Pons (tissue), 1 donor: ENCODE data around the gene SATB1.

ENCODE experiments used
- DNase-seq: peaks from one replicate; pipeline ENCODE4 v3.0.0-alpha.2; 2016; ENCODE audit warnings: low spot score

The SATB1 gene

DNA sequence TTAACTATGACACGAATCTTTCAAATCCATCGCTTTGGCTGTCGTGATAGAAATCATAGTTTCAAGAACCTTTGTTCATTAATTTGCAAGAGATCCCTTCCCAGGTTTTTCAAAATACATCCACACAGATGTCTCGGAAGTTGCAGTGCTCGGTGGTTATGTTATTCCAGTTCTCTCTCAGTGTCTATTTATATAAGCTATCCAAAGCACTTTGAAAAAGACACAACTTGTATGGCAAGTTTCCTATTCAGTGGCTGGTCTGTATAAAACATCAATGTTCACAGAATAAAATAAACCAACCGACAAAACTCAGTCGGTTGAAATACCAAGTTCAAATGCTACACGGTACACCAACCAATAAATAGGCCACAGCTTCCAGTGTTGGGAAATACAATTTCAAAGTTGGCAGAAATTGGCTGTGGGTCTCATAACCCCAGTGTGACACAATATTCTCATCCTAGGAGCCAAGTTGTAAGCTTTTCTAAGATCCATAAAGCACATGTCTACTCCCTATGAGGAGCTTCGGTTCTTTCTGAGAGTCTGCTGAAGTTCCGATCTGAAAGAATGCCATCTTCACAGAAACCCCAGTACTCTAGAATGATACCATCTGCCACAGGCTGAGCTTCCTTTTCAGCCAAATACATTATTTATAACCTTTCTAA, 23.7 kb downstream of the SATB1 start:
- DNase-seq: no peak

DNA sequence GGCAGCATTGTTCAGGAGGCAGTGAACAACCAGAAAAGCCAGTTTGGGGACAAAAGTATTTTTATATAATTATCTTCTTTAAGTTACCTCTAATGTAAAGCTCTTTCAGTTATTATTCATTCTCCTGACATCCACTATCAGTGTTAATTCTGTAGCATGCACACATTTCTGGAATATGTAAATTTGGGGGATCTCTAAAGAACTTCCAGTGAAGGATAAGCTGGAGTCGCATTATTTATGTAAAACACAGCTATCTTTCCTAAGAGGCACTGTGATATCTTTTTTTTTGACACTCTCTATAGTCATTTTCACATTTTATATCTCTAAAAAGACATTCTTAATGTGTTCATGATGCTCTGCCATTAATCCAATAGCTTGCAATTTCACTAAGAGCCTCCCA, 26.7 kb downstream of the SATB1 start:
- no peak for DNase-seq

DNA sequence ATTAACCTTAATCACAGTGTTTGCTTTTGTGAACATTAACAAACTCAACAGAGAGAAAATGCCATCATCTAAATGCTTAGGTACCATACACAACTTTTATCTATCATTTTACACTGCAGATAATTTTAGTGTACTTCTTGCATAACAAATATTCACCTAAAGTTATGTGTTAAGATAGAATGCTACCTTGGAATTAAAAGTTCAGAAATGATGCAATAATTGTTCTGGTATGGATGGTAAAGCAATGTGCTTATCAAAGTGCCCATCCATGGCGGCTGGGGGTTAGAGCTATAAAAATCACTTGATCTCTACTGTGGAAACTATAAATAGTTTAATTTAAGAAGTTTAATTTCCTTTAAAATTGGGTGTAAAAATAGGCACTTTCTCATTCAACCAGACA, 28.7 kb downstream of the SATB1 start:
- no peak for DNase-seq

DNA sequence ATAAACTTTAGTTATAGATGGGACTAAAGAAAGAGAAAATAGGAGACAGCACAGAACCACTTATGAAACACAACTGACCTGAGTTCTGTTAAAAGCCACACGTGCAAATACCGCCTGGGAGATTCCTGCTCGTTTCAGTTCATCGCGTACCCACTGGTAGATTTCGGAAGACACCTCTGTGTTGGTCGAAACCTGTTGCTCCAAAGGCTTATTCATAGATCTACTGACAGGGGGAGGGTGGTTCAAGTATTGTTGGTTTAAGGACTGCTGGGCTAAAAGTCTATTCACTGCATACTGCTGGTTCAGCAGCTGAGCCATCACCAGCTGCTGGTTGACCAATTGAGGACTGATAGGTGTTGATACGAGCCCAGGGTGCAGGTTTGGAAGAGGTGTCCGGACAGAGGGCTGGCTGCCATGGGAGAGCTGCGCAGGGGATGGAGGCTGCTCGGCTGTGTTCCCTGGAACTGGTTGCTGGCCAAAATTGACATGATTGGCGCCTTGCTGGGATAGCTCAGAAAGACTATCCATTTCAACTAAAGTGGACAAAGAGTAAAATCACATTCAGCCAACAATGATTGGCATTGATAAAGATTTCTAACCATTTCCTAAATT, 30.6 kb downstream of the SATB1 start:
- no peak for DNase-seq

DNA sequence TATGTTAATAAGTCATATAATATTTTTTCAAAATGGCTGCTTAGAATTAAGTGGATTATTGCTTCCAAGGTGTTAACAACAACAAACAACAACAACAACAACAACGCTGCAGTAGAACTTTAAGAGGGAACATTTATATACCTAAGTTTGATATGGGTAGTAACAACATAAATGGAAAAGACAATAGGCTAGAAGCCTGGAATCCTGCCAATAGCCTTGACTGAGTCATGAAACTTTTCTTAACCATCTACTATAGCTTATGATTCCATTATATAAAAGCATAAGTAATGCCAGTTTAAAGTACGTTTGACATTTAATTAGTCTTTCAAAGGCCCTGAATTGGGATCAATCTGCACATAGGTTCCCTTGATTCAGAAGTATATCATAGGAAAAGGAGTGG, 31.2 kb downstream of the SATB1 start:
- no peak for DNase-seq

DNA sequence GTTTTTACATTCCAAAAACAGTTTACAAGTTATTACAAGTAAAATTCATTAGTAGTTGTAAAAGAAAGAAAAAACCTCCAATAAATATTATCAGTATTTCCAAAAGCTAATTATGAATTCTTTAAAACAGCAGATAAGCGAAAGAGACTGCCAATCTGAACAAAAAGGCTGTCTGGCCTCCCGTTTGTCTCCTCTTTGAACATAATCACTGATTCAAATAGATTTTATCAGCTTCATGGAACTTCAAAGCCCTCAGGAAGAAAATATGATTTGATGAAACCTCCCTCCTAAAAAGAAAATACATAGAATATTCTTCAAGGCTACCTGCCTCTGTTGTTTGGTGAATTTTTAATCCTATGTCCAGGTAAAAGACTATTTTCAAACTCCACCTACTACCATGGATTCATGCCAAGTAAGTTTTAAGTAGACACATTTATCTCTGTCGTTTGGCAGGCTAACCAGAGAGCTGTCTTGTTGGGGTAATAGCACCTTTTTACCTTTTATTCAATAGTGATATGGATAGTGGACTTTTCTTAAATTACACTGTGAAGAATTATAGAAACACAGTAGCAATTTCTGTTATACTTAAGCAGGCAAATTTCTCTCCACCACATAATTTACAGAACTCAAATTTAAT, 35.0 kb downstream of the SATB1 start:
- DNase-seq: no peak

DNA sequence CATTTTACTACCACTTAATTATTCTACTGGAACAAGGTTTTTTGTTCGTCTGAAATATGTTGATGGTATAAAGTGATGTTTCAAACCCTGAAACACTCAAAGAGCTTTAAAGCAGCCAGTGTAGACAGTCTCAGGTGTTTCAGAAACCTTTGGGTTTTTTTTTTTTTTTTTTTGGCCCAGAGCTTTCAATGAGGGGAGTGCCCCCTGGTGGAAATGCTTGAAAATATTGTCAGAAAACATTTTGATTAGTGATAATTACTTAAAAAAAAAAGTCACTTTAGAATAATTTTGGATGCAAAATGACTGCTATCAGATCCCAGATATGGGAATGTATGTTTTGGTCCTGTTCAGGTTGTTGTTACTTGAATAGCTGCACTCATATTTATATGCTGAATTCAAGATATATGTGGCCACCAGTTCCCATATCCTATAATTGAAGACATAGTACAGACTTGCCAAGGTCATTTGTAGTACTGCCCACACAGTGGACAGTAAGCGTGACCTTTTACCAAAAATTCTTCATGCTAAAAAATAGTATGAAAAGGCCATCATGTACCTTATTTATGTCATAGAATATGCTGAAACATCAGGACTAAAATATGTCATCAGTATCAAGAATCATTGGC, 35.9 kb downstream of the SATB1 start:
- DNase-seq: peak; percentile 29

DNA sequence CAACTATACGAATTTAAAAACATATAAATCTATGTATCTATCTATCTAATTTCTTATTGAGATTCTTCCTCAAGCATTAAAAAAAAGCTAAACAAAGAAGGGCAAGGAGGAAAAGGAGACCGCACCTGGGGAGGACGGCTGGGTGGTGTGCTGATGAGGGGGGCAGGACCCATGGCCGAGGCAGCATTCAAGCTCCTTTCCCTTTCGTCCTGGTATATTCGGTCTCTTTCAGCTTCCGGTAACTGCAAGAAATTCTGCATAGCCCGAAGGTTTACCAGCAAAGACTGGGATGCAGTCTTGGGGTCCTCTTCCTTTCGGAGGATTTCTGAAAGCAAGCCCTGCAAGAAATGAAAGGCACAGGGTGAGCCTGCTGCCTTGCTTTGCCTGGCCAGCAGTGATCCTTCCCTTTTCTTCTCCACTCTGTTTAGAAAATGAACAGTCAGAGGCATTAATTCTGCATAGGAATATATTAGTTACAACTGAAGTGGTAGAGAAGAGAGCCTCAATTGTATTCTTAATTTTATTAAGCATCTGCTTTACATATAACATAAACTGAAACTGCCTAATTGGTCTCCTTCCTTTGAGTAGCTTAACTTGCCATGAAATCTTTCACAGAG, 38.8 kb downstream of the SATB1 start:
- DNase-seq: no peak

DNA sequence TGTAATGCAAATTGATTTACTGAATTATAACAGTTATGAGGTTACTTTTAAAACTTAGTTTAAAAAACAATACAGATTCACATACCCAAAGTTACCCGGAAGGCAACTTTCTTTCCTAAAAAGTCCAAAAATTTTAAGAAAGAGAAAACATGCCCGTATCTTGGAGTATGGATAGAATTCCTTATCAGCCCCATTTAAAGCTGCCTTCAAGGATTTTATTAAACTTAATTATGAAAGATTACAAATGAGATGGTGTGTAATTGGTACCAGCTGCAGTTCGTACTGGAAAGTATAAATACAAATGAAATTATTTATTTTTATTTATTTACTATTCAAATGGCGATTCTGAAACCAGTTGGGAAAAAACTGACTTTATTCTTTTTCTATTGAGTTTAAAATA, 39.4 kb downstream of the SATB1 start:
- DNase-seq: no peak

DNA sequence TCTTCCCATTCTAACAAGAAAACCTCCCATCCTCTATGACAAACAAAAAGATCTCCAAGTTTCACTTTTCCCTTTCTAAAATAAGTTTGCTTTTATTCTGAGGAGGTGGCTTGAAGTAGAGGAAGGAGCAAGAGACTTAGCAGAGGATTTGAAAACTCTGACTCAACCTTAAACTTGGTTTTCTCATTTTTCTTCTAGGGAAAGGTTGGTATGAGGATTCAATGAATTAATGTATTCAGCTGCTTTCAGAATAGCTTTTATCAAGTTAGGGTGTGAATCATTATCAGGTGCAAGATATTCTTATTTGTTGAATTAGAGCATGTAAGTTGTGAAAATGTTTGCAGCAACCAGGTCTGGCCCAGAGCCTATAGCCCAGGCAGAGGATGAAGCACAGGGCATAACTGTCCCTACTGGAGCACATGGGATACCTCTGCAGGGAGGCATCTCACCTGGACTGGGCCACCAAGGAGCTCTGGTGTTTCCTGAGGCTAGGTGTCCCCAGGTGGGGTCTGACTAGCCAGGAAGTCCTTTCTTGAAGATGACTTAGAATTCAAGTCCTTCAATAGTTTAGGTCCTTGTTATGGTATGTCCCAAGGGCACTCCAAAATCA, 42.3 kb downstream of the SATB1 start:
- DNase-seq: no peak

DNA sequence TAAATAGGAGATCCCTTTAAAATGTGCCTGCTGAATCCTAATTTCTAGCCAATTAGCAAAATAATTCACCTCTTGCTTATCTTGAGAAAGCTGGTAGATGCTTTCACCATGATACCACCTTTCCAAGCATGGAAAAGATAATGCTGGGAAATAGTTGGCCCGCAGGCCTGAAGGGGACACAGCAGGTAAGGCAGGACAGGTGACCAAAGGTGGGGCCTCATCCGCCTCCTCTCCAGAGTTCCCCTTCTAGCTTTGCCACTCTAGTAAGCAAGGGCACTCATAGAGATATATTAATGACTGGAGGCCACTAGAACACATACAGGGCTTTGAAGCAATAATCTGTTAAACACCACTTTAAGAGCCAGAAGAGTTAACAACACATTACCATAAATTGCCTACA, 45.5 kb downstream of the SATB1 start:
- DNase-seq: no peak

DNA sequence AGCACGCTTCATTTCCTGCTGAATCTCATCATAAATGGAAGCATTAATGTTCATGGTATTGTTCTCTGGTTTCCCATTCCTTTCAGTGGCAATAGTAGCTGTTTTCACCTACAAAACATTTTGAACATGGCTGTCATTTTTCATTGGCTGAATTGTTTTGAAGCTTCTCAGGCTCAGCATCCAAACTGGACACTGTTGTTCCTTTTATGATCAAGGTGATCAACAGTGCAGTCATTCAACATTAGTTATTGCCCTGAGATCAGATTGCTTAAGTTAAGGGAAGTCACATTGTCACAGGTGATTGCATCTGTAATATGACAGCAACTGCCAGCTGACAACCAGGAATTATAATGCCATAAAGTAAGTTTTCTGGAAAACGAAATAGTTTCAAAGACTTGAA, 46.9 kb downstream of the SATB1 start:
- no peak for DNase-seq

DNA sequence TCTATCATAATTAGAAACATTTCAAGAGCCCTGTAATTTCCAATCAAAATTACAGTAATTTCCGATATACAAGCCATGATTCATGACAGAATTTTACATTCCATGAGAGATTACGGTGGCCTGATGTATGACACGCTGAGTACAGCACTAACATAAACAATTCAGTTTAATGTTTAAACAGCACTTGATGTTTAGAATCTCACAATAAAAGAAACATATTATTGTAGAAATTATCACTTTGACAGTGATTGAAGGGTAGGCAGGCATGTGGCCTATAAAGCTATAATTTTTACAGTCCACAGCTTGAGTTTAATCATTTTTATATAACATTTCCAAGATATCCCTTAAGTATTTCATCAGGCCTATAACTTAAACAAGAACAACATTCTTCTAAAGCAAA, 48.5 kb downstream of the SATB1 start:
- no peak for DNase-seq

DNA sequence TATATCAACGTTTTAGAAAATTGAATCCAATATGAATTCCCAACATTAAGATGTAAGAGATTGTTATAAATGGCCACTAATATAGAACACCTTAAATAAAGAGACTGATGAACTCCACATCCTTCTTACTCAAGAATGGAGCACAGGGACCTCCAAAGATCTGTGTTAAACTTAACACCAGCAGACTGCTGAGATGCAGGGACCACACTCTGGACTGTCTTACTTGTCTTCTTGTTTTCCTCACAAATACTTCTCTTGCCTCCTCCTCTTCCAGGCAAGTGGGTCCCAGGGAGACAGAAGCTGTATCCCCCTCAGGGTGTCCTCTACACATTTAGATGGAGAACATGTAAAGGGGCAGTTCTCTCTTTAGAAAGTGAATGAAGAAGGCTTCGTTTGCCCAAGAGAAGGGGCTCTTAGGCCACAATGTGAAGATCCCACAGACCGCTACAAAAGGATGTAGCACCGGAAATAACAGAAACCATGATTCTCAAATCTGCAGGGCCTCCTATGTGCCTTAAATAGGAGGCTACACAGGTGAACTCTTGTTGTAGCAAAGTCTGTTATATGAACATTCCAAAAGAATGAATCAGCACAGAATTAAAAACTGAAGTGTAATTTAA, 52.2 kb downstream of the SATB1 start:
- DNase-seq: no peak

DNA sequence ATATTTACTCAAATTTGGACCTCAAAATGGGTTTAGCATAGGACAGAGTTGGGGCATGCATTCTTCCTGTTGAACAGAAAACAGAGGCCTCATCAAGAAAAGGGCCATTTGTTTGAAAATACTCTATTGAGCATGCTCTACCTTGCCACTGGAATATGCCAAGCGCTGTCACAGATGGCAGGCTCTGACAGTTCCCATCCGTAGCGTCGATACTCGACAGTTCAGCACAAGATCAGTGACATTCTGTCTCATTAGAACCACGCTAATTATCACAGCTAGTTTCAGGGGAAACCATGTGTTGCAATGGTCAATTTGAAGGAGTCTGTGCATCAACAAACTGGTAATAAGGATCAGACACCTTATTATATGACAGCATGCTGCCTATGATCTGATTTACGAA, 54.5 kb downstream of the SATB1 start:
- peak; percentile 46 for DNase-seq

DNA sequence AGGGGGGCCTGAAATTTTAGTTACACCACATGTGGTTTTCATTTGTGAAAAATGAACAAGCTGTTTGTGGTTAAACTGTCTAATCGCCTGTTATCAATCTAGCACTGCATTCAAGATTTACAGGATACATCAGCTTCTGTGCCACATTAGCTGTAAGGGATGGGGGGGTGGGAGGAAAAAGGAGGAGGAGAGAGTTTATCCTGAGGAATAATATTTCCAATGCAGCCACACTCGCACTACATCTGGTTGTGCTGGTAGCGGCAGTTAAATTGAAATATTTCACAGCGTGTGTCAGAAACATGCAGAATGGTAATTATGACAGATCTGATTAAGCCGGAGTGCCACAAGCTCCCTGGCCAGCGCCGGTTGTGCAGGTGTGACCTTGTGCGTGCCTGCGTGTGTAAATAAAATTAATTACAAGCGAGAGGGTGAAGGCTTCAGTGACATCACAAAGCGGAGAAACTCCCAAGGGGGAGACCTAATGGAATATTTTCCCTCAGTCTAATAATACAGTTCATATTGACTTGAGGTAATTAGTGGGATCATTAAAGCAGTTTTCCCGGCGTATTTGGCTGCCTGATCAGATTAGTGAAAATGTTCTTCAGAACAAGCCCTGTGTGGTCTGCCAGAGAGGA, 55.5 kb downstream of the SATB1 start:
- no peak for DNase-seq

DNA sequence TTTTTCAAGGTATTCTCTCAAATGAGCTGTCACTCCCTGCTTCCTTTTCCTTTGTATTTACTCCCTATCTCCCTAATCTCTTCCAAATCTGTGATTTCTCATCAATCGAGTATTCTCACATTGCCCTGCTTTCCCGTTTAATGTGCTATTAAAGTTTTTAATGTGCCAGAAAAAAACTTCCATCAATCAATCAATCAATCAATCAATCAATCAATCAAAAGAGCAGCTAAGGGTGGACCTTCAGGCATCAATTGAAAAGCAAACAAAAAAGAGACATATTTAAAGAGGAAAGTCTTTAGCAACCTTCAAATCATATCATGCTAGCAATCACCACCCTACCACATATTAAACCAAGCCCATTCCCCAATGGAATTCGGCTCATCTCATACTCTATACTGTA, 58.9 kb downstream of the SATB1 start:
- no peak for DNase-seq

DNA sequence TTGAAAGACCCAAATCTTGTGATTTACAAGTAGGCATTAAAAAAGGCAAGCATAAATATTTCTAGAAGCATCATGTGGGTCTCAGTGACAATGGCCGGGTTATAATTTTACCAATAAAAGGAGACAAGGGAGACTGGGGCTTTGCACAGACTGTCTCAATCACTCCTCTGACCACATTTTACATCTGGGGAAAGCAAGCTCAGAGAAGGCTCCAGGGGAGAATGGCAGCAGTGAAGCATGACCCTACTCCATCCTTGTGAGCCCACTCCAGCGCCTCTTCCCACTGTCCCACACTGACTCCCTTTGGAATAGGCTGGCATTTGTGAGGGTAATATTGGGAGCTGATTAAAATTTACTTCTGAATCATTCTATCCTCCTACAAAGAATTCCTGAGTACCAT, 61.8 kb downstream of the SATB1 start:
- no peak for DNase-seq

DNA sequence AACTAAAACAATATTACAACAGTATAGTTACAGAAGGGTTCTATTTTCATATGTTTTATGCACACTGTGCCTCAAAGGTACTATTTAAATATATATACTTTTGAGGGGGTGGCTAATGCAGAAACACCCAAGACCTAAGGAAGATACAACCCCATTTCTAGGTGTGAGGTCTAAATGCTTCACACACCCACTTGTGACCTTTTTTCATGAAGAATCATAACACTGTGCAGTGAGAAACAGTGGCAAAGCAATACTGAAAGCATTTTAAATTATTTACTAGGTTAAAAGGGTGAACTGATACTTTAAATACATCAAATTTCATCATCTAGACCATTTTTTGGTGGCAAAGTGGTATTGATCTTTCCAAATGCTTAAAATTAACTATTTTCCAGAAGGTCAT, 67.4 kb downstream of the SATB1 start:
- DNase-seq: no peak

DNA sequence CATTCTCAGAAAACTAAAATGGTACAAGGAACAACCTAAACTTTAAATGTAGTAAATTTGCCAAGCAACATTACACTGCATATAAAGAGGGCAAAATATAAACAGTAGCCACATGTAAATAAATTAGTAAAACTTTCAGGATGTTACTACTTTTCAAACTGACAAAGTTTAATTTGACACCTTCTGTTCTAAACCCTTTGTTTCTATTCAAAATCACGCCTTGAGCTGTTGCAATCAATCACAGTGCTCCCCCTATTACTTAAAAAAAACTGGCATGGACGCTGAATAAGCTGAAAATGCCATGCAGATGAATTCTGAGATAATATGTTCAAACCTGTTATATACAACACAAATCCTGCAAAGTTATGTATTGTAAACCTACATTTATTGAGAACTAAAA, 69.3 kb downstream of the SATB1 start:
- DNase-seq: no peak

DNA sequence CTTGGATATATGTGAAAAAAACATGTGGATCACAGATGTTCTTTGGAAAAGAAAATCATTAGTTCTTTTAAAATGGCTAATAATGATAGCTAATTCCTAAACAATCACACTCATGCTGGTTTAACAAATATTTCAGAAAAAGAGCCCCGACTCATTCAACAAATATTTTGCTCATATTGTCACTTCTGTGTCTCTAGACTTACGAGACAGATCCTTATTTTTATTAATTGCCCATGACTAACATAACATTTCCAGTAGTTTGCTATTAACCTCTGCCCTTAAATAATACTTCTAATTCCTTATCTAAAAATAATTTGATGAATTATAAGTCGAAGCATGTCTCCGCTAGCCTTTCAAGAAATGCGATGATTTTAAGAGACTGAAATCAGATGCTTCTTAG, 70.4 kb downstream of the SATB1 start:
- no peak for DNase-seq
